Measurements from ENCODE around the gene TRIM71.

The TRIM71 gene

GRCh38 chr3:32946973-32947788 is 129.4 kb downstream of the TRIM71 start:
- no peak for DNase-seq

Data from NCI-H2107 (cell line).